ENCODE measurements around the gene RANBP1. TPM values are rescaled to one million over a fixed set of nuclear protein-coding genes. Genes with fewer than 3 reads are reported as not detected.

The RANBP1 gene
- total RNA-seq, 1 donor from 2014 or later = 500 TPM

DNA sequence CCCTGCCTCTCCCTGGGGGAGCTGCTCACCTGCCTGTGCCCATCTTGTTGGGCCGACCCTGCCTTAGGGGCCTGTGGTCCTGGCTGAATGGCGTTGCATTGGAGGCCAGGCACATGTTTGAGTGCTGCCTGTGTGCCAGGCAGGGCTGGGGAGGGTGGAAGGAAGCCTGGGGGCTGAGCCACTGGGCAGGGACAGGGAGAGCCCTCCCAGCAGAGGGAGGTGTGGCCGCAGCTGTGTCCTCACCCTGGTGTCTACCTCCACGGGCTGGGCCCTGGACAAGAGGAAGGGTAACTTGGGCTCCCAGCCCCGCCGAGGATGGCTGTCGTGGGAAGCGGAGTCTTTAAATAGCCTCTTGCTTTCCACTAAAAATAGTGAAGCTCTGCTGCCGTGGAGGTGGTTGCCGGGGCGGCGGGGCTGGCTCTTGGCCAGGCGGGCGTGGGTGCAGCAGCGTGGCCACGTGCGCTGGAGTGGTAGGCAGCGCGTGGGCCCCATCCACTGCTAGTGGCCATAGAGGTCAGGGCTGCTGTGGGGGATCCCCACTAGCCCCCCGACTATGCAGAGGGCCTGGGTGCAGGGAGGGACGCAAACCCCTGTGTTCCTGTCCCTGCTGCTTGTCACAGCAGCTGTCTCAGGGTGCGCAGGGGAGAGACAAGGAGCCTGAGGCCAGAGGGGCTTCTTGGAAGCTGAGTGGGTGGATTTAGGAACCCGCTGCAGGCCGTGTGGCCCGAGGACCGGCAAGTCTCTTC, 21.9 kb downstream of the RANBP1 start:
- no peak overlapping the region for H3K27ac Mint-ChIP-seq
- no peaks in the 10 kb centered on the region for H3K9me3 Mint-ChIP-seq
- peaks cover 2% of the 10 kb centered on the region for H3K36me3 Mint-ChIP-seq (ENCODE audit: low read depth)
- H3K27me3 Mint-ChIP-seq = no peaks in the 10 kb centered on the region
- DNase-seq = no peak
- H3K4me3 Mint-ChIP-seq = no peak overlapping the region
- intact Hi-C loops (cut with micrococcal nuclease) = no loop called here
- peaks cover 10% of the 10 kb centered on the region for H3K4me1 Mint-ChIP-seq

DNA sequence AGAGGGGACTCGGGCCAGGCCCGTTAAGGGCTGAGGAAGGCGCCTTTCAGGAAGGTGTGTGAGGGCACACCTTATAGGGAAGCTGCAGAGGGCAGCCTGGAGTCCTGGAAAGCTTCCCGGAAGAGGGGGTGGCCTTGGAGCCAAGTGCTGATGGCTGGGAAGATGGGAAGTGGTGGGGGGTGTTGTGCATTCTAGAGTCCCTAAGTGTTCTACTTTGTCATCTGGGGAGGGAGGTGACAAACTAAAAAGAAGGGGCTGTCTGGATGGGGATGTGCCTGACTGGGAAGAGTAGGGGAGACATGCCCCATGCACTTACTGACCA, 22.5 kb downstream of the RANBP1 start:
- intact Hi-C loops (cut with micrococcal nuclease) = no loop called here
- Mint-ChIP-seq H3K4me3 (no peak overlapping the region), H3K36me3 (ENCODE audit: low read depth) (peaks cover 2% of the 10 kb centered on the region), H3K27ac (no peak overlapping the region), H3K4me1 (peaks cover 6% of the 10 kb centered on the region), H3K27me3 (no peaks in the 10 kb centered on the region), H3K9me3 (no peaks in the 10 kb centered on the region)
- no peak for DNase-seq

DNA sequence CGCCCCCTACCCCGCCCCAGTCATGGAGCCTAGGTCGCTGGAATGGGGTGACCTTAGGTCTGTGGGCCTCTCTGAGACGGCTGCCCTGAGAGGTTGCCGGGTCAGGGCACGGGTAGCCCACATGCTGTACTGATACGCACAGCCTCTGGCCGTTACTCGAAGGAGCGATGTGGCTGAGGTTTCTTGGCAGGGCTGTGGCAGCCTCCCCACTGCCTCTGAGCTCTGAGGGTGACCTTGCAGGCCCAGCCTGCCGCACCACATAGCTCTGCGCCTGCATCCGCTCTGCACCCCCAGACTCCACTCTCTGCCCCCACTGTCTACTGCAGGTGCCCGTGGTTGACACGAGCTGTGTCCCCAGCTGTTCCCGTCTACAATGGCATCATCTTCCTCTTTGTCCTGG, 23.0 kb downstream of the RANBP1 start:
- Mint-ChIP-seq H3K27me3 (no peaks in the 10 kb centered on the region), H3K27ac (no peak overlapping the region), H3K9me3 (no peaks in the 10 kb centered on the region), H3K36me3 (ENCODE audit: low read depth) (peaks cover 2% of the 10 kb centered on the region), H3K4me3 (no peak overlapping the region), H3K4me1 (peaks cover 4% of the 10 kb centered on the region)
- no peak for DNase-seq
- intact Hi-C loops (cut with micrococcal nuclease) = no loop called here

DNA sequence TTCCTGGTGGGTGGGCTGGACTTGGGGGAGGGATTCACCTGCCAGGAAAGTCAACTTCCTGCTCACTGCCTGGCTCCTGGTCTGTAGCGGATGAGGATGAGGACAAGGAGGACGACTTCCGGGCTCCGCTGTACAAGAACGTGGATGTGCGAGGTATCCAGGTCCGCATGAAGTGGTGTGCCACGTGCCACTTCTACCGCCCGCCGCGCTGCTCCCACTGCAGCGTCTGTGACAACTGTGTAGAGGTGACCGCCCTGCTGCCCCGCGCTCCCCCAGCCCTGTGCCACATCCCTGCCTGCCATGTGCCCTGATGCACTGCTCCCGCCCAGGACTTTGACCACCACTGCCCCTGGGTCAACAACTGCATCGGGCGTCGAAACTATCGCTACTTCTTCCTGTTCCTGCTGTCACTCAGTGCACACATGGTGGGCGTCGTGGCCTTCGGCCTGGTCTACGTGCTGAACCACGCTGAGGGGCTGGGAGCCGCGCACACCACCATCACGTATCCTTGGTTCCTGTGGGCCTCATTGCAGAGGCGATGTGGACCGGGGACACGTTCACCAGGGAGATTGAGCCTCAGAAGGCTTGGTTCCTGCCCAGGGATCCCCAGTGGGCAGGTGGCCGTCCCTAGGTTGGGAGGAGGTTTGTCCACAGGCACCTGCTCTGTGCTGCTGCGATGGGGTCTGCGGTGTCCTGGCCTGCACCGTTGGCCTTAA, 23.6 kb downstream of the RANBP1 start:
- Mint-ChIP-seq H3K27me3 (no peaks in the 10 kb centered on the region), H3K9me3 (no peaks in the 10 kb centered on the region), H3K27ac (no peak overlapping the region), H3K4me1 (peaks cover 4% of the 10 kb centered on the region), H3K4me3 (no peak overlapping the region), H3K36me3 (ENCODE audit: low read depth) (peaks cover 2% of the 10 kb centered on the region)
- no peak for DNase-seq
- intact Hi-C loops (cut with micrococcal nuclease) = no loop called here

DNA sequence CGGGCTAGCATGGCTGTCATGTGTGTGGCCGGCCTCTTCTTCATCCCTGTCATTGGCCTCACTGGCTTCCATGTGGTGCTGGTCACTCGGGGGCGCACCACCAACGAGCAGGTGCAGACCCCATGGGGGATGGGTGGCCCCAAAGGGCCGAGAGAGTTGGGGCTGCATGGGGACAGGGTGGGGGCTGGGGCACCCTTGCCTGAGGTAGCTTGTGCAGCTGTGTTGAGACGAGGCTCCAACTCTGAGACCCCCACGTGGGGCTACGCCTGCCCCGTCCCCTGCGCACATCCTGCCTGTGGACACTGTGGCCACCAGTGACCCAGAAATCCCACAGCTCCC, 24.2 kb downstream of the RANBP1 start:
- intact Hi-C loops (cut with micrococcal nuclease) = no loop called here
- H3K36me3 Mint-ChIP-seq (ENCODE audit: low read depth) = peaks cover 2% of the 10 kb centered on the region

DNA sequence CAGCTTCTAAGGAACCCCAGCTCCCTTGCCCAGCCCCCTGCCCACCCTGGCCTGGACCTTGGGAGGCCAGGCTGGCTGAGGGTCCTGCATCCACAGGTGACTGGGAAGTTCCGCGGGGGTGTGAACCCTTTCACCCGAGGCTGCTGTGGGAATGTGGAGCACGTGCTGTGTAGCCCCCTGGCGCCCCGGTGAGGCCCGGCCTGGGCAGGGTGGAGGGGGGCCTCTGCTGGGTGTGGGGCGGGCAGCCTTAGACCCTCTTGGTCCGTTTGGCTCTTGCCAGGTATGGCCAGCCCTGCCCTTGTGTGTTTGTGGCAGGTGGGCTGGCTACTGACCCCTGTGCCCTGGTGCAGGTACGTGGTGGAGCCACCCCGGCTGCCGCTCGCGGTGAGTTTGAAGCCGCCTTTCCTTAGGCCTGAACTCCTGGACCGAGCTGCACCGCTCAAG, 24.6 kb downstream of the RANBP1 start:
- Mint-ChIP-seq H3K4me3 (no peak overlapping the region), H3K9me3 (no peaks in the 10 kb centered on the region), H3K27ac (no peak overlapping the region), H3K27me3 (no peaks in the 10 kb centered on the region), H3K4me1 (peaks cover 4% of the 10 kb centered on the region), H3K36me3 (ENCODE audit: low read depth) (peaks cover 2% of the 10 kb centered on the region)
- intact Hi-C loops (cut with micrococcal nuclease) = no loop called here
- no peak for DNase-seq

More for the DNA sequence above, 24.2 kb downstream of the RANBP1 start:
- H3K4me3 Mint-ChIP-seq = no peak overlapping the region
- no peak overlapping the region for H3K27ac Mint-ChIP-seq
- H3K27me3 Mint-ChIP-seq = no peaks in the 10 kb centered on the region
- peaks cover 4% of the 10 kb centered on the region for H3K4me1 Mint-ChIP-seq
- no peak for DNase-seq
- no peaks in the 10 kb centered on the region for H3K9me3 Mint-ChIP-seq

DNA sequence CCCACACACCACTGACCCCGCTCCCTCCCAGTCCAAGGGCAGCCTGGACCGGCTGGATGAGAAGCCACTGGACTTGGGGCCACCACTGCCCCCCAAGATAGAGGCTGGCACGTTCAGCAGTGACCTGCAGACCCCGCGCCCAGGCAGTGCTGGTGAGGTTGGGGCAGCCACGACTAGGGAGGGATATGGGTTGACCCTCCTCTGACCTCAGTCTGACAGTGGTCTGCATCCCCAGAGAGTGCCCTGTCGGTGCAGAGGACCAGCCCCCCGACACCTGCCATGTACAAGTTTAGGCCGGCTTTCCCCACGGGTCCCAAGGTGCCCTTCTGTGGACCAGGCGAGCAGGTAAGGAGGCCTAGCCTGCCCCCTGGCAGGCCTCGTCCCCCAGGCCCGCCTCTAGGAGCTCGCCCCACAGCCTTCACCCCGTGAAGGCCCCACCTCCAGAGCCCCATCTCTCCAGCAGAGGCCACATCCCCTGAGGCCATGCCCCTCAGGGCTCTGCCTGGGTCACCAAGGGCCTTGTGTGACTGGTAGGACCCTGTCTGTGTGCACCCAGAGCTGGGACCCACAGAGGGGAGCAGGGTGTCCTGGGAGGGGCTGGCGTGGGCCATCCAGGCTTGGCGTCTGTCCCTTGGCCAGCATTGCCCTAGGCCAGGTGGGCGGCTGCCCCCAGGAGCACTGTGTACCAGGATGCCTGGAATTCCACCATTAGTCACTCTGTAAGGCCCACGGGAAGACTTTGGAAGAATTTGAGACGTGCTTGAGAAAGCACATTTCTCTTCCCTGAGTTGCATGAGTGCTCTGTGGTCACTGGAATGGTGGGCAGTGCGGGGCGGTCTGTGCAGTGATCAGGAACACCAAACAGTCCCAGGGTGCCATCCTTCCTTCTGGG, 25.5 kb downstream of the RANBP1 start:
- Mint-ChIP-seq H3K36me3 (ENCODE audit: low read depth) (peaks cover 2% of the 10 kb centered on the region), H3K4me1 (peaks cover 5% of the 10 kb centered on the region), H3K27ac (no peak overlapping the region), H3K9me3 (no peaks in the 10 kb centered on the region), H3K27me3 (no peaks in the 10 kb centered on the region), H3K4me3 (no peak overlapping the region)
- DNase-seq = no peak
- intact Hi-C loops (cut with micrococcal nuclease) = no loop called here

DNA sequence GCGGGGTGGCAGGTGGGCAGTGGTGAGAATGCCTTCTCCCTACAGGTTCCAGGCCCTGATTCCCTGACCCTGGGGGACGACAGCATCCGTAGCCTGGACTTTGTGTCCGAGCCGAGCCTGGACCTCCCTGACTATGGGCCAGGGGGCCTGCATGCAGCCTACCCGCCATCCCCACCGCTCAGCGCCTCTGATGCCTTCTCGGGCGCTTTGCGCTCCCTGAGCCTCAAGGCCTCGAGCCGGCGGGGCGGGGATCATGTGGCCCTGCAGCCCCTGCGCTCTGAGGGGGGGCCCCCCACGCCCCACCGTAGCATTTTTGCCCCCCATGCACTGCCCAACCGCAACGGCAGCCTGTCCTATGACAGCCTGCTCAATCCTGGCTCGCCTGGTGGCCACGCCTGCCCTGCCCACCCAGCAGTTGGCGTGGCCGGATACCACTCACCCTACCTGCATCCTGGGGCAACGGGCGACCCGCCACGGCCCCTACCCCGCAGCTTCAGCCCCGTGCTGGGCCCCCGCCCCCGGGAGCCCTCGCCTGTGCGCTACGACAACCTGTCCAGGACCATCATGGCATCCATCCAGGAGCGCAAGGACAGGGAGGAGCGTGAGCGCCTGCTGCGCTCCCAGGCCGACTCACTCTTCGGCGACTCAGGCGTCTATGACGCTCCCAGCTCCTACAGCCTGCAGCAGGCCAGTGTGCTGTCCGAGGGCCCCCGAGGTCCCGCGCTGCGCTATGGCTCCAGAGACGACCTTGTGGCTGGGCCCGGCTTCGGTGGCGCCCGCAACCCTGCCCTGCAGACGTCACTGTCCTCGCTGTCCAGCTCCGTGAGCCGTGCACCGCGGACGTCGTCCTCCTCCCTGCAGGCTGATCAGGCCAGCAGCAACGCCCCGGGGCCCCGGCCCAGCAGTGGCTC, 27.1 kb downstream of the RANBP1 start:
- Mint-ChIP-seq H3K27ac (no peak overlapping the region), H3K27me3 (no peaks in the 10 kb centered on the region), H3K4me1 (peaks cover 4% of the 10 kb centered on the region), H3K4me3 (no peak overlapping the region), H3K36me3 (ENCODE audit: low read depth) (peaks cover 2% of the 10 kb centered on the region), H3K9me3 (no peaks in the 10 kb centered on the region)
- intact Hi-C loops (cut with micrococcal nuclease) = no loop called here
- DNase-seq = no peak

DNA sequence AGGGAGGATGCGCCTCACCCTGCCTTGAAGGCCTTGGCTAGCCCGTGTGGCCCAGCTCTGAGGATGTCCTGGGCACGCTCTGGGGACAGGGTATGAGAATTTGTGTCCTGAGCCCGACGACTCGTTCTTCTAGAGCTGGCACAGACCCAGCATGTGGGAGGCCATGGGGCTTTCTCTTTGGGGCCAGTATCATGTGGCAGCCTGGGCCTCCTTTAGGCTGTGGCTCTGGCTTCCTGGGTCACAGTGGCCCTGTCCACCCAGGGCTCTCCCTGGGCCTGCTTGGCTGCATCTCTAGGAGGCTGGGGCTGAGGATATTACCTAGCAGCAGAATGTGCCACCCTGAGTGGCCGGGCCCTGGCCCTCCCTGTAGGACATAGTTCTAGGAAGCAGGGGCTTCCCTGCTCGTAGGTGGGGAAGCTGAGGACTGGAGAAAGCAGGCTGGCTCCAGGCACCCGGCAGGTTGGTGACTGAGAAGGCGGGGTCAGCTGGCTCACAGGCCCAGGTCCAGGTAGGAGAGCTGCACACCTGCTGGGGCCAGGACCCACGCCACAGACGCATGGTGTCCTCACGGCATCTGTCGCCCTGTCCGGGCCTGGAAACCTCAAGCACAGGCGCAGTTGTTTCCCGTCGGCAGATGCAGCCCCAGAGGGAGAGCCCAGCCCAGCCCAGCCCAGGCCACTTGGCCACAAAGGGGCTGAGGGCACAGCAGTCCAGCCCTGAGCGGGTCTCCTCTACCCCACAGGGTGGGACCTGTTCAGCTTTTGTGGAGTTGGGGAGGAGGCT, 28.2 kb downstream of the RANBP1 start:
- Mint-ChIP-seq H3K9me3 (no peaks in the 10 kb centered on the region), H3K4me3 (no peak overlapping the region), H3K36me3 (ENCODE audit: low read depth) (peaks cover 2% of the 10 kb centered on the region), H3K27ac (no peak overlapping the region), H3K4me1 (peaks cover 3% of the 10 kb centered on the region), H3K27me3 (no peaks in the 10 kb centered on the region)
- intact Hi-C loops (cut with micrococcal nuclease) = no loop called here
- no peak for DNase-seq

DNA sequence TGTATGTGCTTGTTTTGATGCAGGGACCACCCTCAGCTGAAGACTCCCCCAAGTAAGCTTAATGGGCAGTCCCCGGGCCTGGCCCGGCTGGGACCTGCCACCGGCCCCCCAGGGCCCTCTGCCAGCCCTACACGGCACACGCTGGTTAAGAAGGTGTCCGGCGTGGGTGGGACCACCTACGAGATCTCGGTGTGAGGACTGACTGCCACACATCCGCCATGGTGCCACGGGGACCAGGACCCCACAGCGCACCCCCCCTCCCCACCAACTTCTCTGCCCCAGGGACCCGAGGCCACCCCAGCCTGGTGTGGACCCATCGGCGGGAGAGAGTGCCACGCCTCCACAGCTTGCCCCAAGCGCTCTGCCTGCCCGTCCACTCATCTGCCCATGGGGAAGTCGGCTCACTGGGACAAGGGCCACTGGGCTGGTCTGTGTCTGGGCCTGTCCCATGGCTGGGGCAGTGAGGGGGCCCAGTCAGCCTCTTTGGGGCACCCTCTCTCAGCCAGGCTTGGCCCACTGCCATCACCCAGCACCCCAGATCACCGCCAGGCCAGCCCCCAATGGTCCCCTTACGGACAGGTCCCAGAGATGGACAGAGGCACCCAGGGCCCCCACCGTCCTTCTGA, 29.4 kb downstream of the RANBP1 start:
- H3K4me1 Mint-ChIP-seq = peaks cover 2% of the 10 kb centered on the region
- H3K27me3 Mint-ChIP-seq = no peaks in the 10 kb centered on the region
- H3K27ac Mint-ChIP-seq = no peak overlapping the region

DNA sequence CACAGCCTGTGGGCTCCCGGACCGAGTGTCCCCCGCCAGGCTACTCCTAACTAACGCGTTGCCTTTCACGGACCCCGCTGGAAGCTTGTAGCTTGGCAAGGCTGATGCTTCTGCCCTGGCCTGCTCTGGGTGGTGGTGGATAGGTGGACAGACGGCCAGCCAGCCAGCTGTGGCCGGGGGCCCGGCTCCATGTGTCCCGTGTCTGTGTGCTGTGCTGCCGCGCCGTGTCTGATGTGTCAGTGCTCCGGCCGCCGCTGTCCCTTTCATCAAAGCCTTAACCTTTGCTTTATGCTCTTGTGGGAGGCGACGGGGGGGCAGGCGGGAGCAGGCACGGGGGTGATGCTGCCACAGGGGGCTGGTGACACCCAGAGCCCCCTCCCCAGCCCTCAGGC, 29.9 kb downstream of the RANBP1 start:
- H3K27me3 Mint-ChIP-seq = no peaks in the 10 kb centered on the region
- no peak for DNase-seq
- no peak overlapping the region for H3K27ac Mint-ChIP-seq
- peaks cover 2% of the 10 kb centered on the region for H3K4me1 Mint-ChIP-seq
- H3K4me3 Mint-ChIP-seq = no peak overlapping the region
- no peaks in the 10 kb centered on the region for H3K9me3 Mint-ChIP-seq
- intact Hi-C loops (cut with micrococcal nuclease) = no loop called here
- no peaks in the 10 kb centered on the region for H3K36me3 Mint-ChIP-seq (ENCODE audit: low read depth)

More for the DNA sequence above, 29.4 kb downstream of the RANBP1 start:
- Mint-ChIP-seq H3K9me3 (no peaks in the 10 kb centered on the region), H3K4me3 (no peak overlapping the region), H3K36me3 (ENCODE audit: low read depth) (no peaks in the 10 kb centered on the region)
- no peak for DNase-seq
- intact Hi-C loops (cut with micrococcal nuclease) = no loop called here

DNA sequence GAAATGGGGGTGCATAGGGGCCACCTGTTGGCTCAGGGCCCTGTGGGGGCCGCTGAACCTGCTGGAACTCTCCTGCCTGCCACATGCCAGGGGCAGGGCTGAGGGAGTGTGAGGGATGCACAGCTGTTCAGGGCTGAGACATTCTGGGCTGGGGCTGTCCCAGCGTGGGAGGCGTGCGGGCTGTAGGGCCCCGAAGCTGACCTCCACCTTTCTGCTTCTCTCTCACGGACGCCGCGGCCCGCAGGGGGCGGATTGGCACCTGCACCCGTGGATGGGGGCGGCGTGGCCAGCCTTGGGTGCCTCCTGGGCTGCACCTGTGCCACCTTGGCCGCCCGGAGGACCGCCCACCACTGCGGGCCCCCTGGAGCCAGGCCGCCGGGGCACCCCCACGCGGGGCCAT, 30.9 kb downstream of the RANBP1 start:
- intact Hi-C loops (cut with micrococcal nuclease) = no loop called here
- Mint-ChIP-seq H3K4me3 (no peak overlapping the region), H3K27me3 (no peaks in the 10 kb centered on the region), H3K27ac (no peak overlapping the region), H3K36me3 (ENCODE audit: low read depth) (no peaks in the 10 kb centered on the region), H3K9me3 (no peaks in the 10 kb centered on the region), H3K4me1 (peaks cover 2% of the 10 kb centered on the region)
- no peak for DNase-seq
